Activated CD8-positive, alpha-beta memory T cell treated with anti-CD3 and anti-CD28 coated beads for 24 hours (primary cell): ENCODE measurements around the gene NFIX.
"Not testable (repeated sequence)": the region's sequence is repeated elsewhere in the genome, so short reads cannot be mapped to it uniquely, and the experiment has no call there.

ENCODE experiments used
- DNase-seq: peaks from one replicate; pipeline ENCODE4 v3.0.0-alpha.2; 2020

NFIX gene

DNA sequence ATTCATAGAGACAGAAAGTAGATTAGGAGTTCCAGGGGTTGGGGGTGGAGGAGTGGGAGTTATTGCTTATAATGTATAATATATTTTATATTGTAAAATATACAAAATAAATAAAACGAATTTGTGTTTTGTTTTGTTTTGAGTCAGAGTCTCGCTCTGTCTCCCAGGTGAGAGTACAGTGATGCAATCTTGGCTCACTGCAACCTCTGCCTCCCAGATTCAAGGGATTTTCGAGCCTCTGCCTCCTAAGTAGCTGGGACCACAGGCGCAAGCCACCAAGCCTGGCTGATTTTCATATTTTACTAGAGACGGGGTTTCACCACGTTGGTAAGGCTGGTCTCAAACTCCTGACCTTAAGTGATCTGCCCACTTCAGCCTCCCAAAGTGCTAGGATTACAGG, 35.8 kb upstream of the NFIX start:
- no peak for DNase-seq

DNA sequence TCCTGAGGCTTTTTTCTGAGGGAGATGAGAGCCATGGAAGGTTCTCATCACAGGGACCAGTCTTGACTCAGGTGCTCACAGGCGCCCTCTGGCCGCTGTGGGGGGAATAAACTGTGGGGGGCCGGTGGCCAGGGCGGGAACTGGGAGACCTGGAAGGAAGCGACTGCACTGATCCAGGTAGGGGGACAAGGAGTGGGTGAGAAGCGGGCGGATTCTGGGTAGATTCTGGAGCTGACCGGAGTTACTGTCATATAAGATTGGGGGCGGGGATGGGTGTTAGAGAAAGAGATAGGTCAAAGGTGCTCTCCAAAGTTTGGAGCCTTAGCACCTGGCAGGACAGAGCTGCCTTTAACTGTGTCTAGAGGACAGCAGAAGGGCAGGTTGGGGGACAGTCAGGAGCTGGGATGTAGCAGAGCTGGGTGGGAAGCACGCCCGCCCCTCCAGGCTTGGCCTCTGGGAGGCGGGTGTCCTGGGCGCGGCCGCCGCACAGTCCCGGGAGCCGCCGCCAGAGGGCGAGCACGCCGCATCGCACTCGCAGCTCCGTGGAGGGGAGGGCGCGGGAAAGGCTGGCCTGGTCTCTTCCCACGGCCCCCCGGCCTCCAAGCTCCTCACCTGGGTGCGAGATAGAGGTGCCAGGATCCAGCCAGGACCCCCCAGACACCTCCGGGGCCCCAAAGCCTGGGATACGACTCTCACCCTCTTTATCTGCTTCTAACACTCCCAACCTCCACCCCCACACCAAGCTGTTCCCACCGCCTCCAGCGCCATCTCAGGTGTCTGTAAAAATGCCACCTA, 30.1 kb upstream of the NFIX start:
- peak; percentile 94 for DNase-seq

DNA sequence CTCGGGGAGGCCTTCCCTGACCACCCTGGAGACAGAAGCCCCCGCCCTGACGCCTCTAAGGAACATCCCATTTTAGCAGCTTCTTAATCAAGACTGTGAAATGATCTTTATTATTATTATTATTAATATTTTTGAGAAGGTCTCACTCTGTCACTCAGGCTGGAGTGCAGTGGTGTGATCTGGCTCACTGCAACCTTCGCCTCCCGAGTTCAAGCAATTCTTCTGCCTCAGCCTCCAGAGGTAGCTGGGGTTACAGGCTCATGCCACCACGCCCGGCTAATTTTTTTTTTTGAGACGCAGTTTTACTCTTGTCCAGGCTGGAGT, 29.5 kb upstream of the NFIX start:
- no peak for DNase-seq

DNA sequence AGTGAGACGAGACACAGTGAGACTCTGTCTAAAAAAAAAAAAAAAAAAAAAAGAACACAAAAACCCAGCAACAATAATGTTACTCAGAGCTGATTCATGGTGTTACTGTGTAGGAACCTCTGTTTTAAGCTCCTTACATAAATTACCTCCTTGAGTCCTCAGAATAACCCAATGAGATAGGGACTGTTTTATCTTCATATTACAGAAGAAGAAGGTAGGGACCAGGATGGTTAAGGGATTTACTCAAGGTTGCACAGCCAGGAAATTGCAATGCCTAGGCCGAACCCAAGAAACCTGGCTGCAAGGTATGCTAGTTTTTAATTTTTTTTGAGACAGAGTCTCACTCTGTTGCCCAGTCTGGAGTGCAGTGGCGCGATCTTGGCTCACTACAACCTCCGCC, 27.4 kb upstream of the NFIX start:
- DNase-seq = no peak

DNA sequence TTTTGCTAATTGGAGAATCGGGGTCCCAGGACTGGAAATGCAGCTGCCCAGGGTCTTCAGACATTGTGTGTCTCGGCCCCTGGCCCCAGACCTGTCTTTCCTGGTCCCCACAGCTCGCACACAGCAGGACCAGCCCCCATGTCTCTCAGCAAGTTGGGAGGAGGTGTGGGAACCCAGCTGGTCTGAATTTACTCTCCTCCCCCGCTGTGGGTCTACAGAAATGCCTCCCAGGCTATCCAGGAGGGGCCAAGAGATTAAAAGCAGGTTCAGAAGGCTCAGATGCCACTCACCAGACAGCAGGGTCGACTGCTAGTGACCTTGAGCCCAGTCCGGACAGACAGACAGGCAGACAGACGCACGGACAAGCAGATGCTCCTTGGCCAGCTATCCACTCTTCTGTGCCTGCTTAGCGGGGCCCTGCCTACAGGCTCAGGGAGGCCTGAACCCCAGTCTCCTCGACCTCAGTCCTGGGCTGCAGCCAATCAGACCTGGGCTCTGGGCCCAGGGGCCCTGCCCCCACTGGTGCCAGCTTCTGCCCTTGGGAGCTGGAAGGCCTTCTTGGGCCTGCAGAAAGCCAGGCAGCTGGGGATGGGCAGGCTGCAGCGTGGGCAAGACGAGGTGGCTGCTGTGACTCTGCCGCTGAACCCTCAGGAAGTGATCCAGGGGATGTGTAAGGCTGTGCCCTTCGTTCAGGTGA, 25.8 kb upstream of the NFIX start, which contains the start of gene DAND5:
Gene DAND5 (plus strand): TSS at position 285 of the 697 bp plus-strand sequence. CDS start 85 bp downstream, at position 370.
- no peak for DNase-seq

DNA sequence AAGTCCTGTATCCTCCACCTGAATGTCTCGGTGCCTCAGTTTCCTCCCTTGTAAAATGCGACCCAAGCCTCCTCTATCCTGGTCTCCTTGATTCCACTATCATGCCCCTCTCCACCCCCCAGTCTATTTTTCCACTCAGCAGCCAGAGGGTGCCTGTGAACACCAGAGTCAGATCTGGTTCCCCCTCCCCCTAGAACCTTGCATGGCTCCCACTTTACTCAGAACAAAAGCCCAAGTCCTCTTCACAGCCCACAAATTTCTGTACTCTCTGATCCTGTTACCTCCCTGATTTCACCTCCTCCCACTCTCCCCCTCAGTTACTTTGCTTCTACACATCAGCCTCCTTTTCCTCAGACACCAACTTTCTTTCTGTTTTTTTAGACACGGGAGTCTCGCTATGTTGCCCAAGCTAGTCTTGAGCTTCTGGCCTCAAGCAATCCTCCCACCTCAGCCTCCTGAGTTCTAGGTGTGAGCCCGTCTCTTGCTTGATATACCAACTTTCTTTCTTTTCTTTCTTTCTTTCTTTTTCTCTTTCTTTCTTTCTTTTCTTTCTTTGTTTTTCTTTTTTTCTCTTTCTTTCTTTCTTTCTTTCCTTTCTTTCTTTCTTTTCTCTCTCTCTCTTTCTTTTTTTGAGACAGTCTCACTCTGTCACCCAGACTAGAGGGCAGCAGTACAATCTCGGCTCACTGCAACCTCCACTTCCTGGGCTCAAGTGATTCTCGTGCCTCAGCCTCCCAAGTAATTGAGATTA, 25.0 kb upstream of the NFIX start:
- DNase-seq = no peak

DNA sequence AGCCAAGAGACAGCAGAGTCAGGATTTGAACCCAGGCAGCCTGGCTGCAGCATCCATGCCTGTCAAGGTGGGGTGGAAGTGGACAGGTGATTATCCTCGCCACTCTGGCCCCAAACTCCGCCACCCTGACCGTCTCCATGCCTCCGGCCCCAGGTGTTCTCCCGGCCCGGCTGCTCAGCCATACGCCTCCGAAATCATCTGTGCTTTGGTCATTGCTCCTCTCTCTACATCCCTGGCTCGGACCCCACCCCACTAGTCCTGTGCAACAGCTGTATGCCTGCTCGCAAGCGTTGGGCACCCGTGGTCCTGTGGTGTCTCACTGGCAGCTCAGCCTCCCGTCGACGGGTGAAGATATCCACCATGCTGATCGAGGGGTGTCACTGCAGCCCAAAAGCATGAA, 22.0 kb upstream of the NFIX start:
- DNase-seq = no peak

DNA sequence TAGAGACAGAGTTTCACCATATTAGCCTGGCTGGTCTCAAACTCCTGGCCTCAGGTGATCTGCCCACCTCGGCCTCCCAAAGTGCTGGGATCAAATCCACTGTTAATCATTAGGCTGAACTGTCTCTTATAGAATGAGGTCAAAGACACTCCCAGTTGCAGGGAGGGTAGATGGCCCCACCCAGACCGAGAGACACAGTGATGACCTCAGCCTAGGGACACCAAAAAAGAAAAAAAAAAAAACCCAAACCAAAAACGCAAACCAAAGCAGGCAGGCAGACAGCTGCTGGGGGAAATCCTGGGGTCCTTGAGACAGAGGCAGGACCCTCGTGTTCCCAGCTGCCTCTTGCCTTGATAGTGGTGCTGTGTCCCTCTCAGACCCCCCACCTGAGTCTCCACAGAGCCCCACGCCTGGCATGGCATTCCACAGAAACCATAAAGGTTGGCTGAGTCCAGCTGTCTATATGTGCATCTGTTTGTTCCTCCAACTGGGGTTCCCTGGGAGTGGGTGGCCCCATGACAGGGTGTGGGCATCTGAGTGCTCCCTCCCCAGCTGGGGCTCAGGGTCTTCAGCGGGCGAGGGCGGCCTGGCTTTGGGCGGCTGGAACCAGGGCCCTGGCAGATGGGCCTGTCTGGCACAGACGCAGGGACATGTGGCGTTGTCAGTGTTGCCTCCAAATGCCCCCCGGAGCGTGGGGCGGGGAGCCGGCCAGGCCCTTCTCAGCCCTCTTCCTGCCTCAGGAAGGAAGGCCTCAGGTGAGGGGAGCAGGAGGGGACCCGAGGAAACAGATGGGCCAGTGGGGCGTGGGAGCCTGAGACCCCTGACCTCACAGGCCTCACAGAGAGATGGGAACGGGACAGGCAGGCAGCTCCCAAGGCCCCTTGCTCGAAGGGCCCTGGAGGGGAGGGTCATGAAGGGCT, 20.7 kb upstream of the NFIX start:
- no peak for DNase-seq

DNA sequence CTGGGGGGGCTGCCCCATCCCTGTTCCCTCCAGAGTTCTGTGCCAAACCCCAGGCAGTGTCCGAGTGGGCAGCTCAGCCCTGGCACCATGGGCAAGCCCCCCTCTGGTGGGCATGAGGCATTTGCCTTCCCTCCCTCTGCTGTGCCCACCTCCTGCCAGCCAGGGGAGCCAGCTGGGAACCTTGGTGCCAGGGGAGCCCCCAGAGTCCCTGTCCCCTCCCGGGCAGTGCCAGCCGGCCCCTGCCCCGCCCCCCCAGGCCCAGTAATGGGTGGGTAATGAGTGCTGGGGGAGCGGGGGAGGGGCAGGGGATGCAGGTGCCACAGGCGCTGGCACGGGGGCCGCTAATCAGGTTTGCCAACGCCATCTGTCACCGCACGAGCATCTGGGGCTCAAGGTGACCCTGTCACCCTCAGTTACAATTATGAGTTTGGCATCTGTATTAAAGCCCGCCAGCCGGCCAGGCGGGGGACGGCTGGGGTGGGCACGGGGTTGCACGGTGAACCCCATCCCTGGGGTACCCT, 20.0 kb upstream of the NFIX start:
- no peak for DNase-seq

DNA sequence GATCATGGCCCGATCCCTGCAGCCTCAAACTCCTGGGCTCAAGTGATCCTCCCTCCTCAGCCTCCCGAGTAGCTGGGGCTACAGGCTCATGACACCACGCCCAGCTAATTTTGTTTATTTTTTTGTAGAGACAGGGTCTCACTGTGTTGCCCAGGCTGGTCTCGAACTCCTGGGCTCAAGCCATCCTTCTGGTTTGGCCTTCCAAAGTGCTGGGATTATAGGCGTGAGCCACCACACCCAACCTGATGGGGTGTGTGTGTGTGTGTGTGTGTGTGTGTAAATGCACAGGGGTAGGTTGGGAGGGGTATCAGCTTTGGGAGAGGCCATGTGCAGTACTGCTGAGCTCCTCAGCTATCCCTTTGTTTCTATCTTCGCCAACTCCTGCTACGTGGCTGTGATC, 19.2 kb upstream of the NFIX start:
- DNase-seq = not testable (repeated sequence)

DNA sequence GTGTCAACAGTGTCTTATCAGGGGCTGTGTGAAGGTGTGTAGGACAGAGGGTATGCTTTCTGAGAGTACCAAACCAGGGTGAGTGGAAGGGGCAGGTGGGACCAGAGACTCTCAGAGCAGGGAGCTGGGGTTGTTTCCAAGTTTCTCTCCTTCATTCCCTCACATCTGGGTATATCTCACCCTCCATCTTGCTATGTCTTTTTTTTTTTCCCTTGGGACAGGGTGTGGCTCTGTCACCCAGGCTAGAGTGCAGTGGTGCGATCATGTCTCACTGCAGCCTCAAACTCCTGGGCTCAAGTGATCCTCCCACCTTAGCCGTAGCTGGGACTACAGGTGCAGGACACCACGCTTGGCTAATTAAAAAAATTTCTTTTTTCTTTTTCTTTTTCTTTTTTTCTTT, 15.3 kb upstream of the NFIX start:
- no peak for DNase-seq

DNA sequence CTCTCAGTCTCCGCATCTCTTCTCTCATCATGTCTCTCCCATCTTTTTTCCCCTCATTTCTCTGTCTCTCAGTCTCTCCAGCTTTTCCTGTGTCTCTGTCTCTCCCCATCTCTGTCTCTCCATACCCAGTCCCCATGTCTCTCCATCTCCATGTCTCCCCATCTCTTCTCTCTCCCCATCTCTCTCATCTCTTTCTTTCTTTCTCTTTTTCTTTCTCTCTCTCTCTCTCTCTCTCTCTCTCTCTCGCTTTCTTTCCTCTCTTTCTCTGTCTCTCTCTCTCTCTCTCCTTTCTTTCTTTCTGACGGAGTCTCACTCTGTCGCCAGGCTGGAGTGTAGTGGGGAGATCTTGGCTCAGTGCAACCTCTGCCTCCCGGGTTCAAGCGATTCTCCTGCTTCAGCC, 12.6 kb upstream of the NFIX start:
- no peak for DNase-seq

DNA sequence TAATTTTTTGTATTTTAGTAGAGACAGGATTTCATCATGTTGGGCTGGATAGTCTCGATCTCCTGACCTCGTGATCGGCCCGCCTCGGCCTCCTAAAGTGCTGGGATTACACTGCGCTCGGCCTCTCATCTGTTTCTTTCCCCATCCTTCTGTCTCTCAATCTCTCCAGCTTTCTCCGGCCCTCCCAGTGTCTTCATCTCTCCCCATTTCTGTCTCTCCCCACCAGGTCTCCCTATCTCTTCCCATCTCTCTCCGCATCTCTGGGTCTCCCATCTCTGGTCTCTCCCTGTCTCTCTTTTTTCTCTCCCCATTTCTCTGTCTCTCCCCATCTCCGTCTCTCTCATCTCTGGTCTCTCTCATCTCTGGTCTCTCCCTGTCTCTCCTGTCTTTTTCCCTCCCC, 12.2 kb upstream of the NFIX start:
- no peak for DNase-seq

DNA sequence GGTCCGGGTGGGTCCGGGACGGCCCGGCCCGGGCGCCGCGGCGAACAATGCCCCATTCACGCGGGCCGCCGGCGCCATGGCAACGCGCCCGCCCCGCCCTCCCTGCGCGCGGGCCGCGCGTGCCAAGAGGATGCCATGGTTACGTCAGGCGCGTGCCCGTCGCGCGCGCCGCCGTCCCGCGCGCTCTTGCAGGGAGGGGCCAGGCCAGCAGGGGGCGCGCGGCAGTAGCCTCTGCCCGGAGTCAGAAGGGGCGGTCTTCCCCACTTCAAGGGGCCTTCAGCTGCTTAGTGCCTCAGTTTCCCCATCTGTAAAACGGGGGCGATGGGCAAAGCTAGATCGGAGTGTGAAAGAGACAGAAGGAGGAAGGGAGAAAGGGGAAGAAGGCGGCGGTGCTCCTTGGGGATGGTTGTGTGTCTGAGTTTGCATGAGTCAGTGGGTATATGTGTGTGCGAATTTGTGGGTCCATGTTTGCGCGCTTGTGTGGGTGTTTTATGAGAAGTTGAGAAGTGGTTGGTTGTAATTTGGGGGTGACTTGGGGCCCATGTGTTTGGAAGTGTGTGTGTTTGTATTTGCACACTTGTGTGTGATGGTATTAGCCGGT, 11.6 kb upstream of the NFIX start:
- DNase-seq = peak; percentile 95

DNA sequence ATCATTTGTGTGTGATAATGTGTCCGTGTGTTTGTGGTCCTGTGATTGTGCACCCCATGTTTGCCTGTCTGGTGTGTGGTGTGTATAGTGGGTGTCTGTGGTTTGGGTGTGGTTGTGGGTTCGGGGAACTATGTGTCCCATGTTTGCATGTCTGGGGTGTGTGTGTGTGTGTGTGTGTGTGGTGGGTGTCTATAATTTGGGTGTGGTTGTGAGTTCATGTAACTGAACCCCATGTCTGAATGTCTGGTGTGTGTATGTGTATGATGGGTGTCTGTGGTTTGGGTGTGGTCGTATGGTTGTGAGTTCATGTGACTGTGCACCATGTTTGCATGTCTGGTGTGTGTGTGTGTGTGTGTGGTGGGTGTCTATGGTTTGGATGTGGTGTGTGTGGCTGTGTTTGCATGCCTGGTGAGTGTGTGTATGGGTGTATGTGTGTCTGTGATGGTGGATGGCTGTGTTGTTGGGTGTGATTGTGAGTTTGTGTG, 11.1 kb upstream of the NFIX start:
- DNase-seq = no peak

DNA sequence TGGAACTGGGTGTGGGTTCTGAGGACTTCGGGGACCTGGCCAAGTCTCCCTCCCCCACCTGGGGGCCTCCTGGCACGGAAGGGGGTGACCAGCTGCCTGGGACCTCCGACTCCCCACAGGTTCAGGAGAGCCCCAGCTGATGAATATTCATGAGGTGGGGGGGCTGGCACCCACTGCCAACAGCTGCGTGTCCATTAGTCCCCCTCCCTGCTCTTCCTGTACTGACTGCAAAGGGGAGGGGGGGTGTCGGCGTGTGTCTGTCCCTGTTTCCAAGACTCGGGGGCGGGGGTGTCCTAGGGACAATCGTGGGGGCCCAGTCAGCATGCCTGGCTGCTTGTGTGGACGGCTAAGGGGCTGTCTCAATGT, 10.6 kb upstream of the NFIX start:
- DNase-seq = no peak

DNA sequence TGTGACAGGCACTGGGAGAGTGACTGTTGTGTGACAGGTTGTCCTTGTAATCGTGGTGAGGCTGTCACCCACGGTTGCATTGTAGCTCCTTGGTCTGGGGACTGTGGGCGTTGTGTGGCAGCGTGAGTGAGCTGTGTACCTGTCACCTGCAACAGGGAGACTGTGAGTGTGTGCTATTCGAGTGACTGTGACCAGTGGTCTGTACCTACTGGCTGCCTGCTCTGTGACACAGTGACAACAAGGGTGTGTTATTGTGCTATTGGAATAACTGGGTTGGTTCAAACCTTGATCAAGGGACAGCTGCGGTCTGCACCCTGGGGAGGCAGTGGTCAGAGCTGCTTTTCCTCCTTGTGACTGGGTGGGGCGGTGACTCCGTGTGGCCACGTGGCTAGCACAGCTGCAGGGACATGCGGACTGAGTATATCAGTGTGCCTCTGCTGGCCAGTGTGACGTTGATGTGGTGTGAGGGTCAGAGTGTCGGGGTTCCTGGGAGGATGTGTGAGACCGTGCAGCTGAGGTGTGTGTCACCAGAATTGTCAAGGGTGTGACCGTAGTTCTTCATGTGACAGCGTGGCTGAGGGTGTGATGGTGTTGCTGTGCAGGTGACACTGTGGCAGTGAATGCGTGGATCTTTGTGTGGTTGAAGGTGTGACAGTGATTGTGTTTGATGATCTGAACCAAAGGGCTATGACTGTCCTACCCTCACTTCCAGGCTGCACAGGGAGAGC, 10.1 kb upstream of the NFIX start:
- no peak for DNase-seq

DNA sequence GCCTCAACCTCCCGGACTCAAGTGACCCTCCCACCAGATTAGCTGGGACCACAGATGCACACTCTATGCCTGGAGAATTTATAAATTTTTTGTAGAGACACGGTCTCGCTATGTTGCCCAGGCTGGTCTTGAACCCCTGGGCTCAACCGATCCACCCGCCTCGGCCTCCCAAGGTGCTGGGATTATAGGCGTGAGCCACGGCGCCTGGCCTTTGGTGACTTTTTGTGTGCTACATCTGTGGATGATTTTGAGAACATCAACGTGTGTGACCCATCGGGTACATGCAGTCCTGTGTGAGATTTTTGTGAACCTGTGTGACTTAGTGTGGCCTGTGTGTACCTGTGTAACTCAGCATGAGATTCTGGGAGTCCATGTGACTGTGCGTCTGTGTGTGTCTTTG, 8.5 kb upstream of the NFIX start:
- no peak for DNase-seq

DNA sequence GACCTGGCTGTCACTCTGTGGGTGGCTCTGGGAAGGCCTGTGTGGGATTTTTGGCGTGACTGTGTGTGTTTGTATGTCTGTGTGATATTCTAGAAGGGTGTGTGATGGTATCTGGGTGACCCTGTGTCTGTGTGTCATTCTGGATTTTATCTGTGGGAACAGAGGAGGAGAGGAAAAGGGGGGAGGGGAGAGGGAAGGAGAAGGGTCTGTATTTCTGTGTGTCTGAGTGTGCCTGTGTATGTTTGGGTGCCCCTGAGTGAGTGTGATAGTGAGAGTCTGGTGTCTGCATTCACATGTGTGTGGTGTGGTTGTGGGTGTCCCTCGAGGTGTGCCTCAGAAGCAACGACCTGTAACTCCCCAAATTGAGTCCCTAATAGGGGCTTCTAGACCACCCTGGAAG, 8.1 kb upstream of the NFIX start:
- DNase-seq = no peak

DNA sequence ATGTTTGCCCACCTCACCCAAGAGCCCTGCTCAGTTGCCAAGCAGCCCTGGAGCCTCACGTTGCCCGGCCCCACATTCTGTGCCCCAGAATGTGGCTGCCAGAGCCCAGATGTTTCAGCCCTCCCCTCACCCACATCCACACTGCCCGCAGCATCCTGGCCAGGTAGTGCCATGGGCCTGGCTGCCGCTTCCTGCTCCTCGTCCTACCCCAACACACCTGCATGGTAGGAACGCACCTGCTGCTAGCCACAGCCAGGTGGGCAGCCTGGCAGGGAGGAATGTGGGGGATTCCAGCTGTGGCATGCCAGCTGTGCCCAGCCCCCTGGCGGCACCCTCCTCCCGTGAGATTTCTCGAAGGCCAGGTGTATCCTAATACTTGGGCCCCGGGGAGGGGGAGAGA, 7.5 kb upstream of the NFIX start:
- no peak for DNase-seq

DNA sequence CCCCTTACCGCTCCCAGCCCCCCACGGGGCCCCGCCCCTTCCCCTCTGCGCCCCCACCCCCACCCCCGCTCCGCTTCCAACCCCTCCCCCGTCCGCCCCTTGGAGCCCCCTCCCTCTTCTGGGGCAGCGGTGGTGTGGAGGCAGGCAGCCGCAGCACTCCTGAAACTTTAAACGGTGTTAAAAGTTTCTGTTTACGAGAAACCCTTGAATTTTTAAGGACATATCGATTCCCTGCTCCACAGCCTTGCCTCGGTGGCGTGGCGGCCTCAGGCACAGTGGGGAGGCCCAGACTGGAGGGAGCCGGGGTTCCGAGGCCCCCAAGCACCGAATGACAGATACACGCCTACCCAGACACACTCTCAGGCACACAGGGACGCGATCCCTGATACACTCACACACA, 4.8 kb upstream of the NFIX start:
- DNase-seq = no peak
